SK-MEL-5 (cell line): ENCODE results near the gene RIN2. TPM values are rescaled to one million over a fixed set of nuclear protein-coding genes. Genes with fewer than 3 reads are reported as not detected.
A peak's percentile ranks its signal among the peaks of the same experiment; 100 is the strongest.

Experiments used
- DNase-seq: peaks from one replicate; pipeline ENCODE4 v3.0.0-alpha.2; 2016; ENCODE audit warnings: low read depth, low spot score
- in situ Hi-C: cut with HindIII; loops from 2 replicates; pipeline ENCODE4 v1.10.0; 2016; ENCODE audit warnings: low sequenced_read_pairs, high pct_unique_total_duplicates, low pct_unique_long_range_greater_than_20kb
- total RNA-seq: library from RNA; depleted of rRNA; stranded (reverse); fragments of >200 nt; shearing (Covaris generic); gene quantifications from 2 replicates; pipeline ENCODE4 v1.2.3, GENCODE V29; 2014

Gene RIN2
- total RNA-seq, 1 experiment from 2014 or later = 0.03 TPM

GRCh38 chr20:19775353-19776253, 17.5 kb downstream of the RIN2 start:
- in situ Hi-C loops = no loop called here
- DNase-seq = no peak

- DNase-seq = no peak
- in situ Hi-C loops = no loop called here
Observed at GRCh38 chr20:19777315-19777714, 19.3 kb downstream of the RIN2 start.

GRCh38 chr20:19777981-19778380, 19.9 kb downstream of the RIN2 start:
- in situ Hi-C loops = no loop called here

GRCh38 chr20:19778404-19778803, 20.3 kb downstream of the RIN2 start:
- in situ Hi-C loops = no loop called here

More at GRCh38 chr20:19777981-19778380, 19.9 kb downstream of the RIN2 start:
- no peak for DNase-seq

GRCh38 chr20:19779634-19780033, 21.6 kb downstream of the RIN2 start:
- DNase-seq = peak; percentile 24
- in situ Hi-C loops = no loop called here

More at GRCh38 chr20:19778404-19778803, 20.3 kb downstream of the RIN2 start:
- DNase-seq = no peak

- DNase-seq = no peak
- in situ Hi-C loops = no loop called here
Observed at GRCh38 chr20:19780261-19780660, 22.2 kb downstream of the RIN2 start.

- in situ Hi-C loops = no loop called here
- DNase-seq = no peak
Observed at GRCh38 chr20:19781235-19781634, 23.2 kb downstream of the RIN2 start.

- in situ Hi-C loops = no loop called here
- DNase-seq = no peak
Observed at GRCh38 chr20:19782669-19783068, 24.6 kb downstream of the RIN2 start.

- peak; percentile 60 for DNase-seq
- in situ Hi-C loops = no loop called here
Observed at GRCh38 chr20:19783966-19784401, 25.9 kb downstream of the RIN2 start.

GRCh38 chr20:19784511-19785172, 26.6 kb downstream of the RIN2 start:
- in situ Hi-C loops = no loop called here
- peak; percentile 87 for DNase-seq

- no peak for DNase-seq
- in situ Hi-C loops = no loop called here
Observed at GRCh38 chr20:19785173-19785982, 27.3 kb downstream of the RIN2 start.

- in situ Hi-C loops = no loop called here
- no peak for DNase-seq
Observed at GRCh38 chr20:19785983-19786285, 27.9 kb downstream of the RIN2 start.

GRCh38 chr20:19786311-19786710, 28.3 kb downstream of the RIN2 start:
- in situ Hi-C loops = no loop called here
- DNase-seq = peak; percentile 10

- in situ Hi-C loops = no loop called here
- no peak for DNase-seq
Observed at GRCh38 chr20:19787366-19787765, 29.3 kb downstream of the RIN2 start.

- in situ Hi-C loops = no loop called here
- peak; percentile 26 for DNase-seq
Observed at GRCh38 chr20:19789009-19789408, 31.0 kb downstream of the RIN2 start.

GRCh38 chr20:19789446-19789845, 31.4 kb downstream of the RIN2 start:
- in situ Hi-C loops = no loop called here
- peak; percentile 29 for DNase-seq

- DNase-seq = no peak
- in situ Hi-C loops = no loop called here
Observed at GRCh38 chr20:19791887-19792286, 33.8 kb downstream of the RIN2 start.

GRCh38 chr20:19793716-19794115, 35.7 kb downstream of the RIN2 start:
- in situ Hi-C loops = no loop called here
- DNase-seq = no peak
